ENCODE results near the gene IQGAP2.
A peak's percentile ranks its signal among the peaks of the same experiment; 100 is the strongest.

Gene IQGAP2

GRCh38 chr5:76692651-76693050 lies 289.6 kb downstream of the IQGAP2 start:
- no peak for DNase-seq

DNA sequence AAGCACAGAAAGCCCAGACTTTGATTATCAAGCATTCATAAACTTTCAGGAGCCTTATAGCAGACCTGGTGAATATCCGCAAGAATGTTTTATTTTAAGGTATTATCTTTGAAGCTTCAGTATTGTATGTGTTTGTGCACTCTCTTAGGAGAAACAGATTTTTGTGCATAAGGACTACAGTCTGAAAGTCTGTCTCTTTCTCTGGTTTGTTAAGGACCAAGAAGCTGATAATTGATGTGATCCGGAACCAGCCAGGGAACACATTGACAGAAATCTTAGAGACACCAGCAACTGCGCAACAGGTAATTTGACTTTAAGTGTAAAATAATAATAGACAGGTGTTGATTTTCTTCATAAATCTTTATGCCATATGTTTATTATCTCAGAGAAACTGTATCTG lies 290.1 kb downstream of the IQGAP2 start:
- no peak for DNase-seq

DNA sequence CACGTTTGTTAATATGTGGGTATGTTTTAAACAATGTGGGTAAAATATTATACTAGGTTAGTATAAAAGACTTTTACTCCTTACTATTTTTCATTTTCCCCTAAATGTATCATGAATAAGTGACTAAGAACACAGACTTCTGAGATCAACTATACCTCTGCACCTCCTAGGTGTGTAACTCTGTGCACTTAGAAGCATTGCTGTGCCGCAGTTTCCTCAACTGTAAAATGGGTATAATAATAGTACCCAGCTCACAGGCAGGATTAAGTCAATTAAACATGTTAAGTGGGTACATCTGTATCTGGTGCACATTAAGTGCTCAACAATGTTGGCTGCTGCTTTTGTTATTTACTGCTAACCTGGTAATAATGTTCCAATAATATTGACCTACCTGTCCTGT lies 291.2 kb downstream of the IQGAP2 start:
- DNase-seq: no peak

DNA sequence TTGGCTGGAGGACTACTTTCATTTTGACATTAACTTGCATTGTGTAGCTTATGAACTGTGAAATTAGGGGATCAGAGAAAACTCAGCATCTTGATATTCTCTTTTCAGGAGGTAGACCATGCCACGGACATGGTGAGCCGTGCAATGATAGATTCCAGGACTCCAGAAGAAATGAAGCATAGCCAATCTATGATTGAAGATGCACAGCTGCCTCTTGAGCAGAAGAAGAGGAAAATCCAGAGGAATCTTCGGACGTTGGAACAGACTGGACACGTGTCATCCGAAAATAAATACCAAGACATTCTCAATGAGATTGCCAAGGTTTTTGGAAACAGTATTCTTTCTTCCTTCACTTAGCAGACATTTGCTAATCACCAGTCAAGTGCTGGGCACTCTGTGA lies 292.3 kb downstream of the IQGAP2 start:
- DNase-seq: no peak

GRCh38 chr5:76696251-76696650 lies 293.2 kb downstream of the IQGAP2 start:
- DNase-seq: no peak

DNA sequence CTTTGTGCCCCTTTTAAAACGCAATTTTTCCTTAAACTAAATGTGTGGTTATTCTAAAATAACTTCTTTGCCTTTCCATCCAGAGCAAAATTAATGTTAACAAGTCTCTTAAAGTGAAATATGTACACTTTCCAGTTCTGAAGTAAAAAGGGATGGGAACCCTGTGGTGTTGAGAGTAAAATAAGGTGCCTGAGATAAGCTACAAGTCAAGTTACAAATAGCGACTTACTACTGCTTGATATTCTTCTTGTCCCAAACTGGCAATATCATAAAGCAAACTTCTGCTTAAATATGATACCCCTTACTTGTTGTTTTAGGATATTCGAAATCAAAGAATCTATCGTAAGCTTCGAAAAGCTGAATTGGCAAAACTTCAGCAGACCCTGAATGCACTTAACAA lies 294.6 kb downstream of the IQGAP2 start:
- no peak for DNase-seq

GRCh38 chr5:76700571-76700970 lies 297.5 kb downstream of the IQGAP2 start:
- DNase-seq: no peak

DNA sequence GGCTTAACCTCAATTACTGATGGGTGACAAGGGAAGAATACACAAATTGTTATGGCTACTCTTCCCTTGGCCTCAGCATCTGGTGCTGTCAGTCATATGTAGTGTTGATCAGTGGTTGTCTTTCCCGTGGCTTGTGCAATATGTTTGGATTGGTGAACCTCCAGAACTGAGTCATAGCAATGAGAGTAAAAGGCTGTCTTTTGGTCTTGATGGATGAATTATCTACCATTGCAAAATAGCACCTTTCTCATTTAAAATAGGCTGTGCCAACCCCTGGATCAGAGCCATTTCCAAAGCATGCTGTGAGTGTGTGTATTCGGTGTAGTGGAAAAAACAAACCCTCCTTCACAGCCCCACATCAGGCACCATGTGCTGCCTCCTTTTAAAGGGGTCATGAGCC lies 298.2 kb downstream of the IQGAP2 start:
- no peak for DNase-seq

- no peak for DNase-seq
Measured at GRCh38 chr5:76703707-76704106, 300.6 kb downstream of the IQGAP2 start.

DNA sequence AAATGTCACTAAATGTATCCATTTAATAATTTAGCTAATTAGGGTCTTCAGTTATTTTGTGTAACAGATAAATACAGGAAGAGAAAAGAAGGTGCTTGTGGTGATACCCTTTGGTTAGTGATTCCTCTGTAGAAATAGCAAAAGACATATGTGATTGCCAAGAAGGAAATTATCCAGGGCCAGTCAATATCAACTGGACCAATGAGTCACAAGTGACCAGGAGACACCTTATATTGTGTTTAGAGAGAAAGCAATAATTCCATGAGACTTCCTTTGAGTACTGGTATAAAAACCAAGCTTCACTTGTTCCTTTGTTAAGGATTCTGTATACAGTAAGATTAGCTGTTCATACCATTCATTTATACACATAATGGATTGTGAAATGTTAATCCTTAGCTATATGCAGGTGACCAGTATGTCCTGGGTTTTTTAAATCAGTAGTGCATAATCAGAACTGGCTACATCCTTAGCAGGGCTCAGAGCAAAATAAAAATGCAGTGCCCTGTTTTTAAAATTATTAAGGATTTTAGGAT lies 301.1 kb downstream of the IQGAP2 start:
- no peak for DNase-seq

DNA sequence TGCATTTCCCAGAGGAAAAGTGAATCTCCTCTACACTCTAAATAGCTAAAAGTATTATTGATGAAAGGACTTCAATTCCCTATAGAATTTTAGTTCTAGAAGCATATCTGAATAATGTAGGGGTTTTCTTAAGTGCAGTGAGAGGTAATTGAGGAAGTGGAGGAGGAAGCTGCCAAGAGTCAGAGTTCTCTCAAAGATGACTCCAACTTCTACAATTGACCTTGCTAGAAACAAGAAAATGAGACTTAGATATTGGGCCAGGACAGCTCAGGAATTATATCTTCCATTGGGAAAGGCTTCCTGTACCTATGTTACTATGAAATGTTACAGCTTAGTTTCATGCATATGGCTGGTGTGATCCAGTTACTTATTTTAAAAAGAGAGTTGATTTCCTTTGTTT lies 302.5 kb downstream of the IQGAP2 start:
- DNase-seq: no peak

DNA sequence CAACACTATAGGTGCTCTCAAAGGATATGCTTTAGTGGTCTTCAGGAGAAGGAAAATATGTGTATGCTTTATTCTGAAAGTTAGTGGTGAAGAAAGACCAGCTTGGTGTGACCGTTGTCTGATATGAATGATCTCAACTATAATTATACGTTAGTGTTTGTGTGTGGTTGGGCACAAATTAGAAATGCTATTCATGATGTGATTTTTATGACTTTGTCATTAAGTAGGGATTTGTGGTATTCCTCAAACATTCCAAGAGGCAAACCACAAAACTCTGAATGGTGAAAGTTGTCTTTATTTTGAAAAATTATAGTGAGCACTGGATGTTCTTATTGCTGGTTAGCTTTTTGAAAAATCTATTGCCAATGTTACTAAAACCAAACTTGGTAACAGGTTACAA lies 306.7 kb downstream of the IQGAP2 start:
- DNase-seq: no peak

DNA sequence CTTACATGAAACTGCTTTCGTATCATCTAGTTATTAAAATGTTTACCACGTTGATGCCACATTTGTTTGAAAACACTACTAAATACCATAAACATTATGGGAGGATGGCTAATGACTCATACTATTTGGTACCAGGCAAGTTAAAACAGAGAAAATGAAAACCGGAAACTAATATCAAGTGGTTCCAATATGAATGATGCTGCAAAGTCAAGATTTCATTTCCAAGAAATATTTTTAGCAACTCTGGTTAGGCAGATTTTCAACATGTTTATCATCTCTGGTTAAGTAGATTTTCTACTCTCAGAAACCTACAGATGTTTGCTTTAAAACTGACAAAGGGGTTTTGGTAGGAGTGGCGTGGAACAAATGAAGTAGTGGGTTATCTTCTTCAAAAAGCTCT lies 307.9 kb downstream of the IQGAP2 start:
- DNase-seq: no peak

GRCh38 chr5:76714751-76715485 lies 311.8 kb downstream of the IQGAP2 start:
- peak; percentile 55 for DNase-seq

DNA sequence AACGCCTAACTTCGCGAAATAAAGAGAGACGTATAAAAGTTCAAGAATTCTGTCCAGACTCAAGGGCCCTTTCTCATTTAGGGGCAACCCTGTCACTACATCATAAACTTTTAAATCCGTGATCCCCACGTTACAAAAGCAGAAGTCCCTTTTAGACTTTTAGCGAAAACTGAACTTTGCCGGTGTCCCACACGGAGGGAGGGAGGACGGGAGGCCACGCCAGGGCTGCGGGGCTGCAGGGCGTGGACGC lies 312.3 kb downstream of the IQGAP2 start:
- DNase-seq: no peak

- peak; percentile 56 for DNase-seq
Measured at GRCh38 chr5:76715736-76716455, 312.8 kb downstream of the IQGAP2 start, which contains the start of gene F2R. Gene F2R, plus strand, starts transcription at chr5:76716126. Its CDS starts 182 bp downstream, at chr5:76716308.

DNA sequence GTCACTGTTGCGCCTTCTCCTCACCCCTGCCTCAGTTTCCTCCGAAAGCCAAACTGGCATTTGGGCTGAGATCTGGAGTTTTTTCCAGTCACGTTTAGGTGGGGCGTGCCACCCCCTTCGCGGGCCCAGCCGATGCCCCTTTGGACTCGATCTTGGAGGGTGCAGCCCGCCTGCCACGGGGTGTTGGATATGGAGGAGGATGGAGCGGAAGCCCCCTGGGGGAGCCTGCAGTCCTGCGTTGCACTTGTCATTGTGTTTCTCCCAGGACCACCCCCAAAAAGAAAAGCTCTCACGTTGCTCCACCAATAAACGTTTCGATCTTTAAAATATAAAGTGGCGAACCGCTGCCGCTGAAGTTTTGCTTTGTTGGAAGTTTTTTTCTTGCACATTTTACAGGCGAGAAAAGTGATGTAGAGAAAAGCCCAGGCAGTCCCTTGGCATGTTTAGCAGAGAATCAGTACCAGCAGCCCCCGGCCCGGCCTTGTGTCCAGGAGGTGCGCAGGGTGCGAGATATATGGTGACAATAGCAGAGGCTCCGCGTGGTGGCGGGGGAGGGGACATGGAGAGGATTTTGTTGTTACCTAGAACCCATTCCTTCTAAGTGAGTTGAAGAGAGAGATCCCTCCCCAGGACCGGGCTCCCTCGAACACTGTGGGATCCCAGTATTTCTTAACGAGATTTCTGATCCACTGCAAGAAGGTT lies 313.5 kb downstream of the IQGAP2 start:
- DNase-seq: no peak

- no peak for DNase-seq
Measured at GRCh38 chr5:76717222-76718083, 314.4 kb downstream of the IQGAP2 start.

DNA sequence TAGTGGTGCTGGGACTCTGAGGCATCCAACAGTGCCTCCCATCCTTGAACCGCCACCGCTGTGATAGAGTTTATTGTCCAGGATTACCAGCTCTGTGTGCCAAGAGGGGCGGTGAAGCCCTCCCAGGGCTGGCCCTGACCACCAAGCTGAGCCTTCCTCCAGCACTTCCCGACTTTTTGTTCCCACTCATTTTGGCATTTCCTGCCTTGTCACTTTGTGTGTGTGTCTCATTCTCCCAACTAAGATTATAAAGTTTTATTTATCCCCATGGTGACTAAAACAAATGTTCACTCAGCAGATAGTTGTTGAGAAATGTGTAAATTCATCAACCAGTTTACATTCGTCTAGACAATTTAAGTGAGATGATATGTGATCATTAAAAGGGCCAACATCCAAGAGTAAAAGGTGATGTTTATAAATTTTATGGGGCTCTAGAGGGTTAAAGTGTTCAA lies 315.3 kb downstream of the IQGAP2 start:
- DNase-seq: no peak

- no peak for DNase-seq
Measured at GRCh38 chr5:76718880-76719279, 315.8 kb downstream of the IQGAP2 start.

GRCh38 chr5:76720988-76721569 lies 318.0 kb downstream of the IQGAP2 start:
- DNase-seq: no peak

DNA sequence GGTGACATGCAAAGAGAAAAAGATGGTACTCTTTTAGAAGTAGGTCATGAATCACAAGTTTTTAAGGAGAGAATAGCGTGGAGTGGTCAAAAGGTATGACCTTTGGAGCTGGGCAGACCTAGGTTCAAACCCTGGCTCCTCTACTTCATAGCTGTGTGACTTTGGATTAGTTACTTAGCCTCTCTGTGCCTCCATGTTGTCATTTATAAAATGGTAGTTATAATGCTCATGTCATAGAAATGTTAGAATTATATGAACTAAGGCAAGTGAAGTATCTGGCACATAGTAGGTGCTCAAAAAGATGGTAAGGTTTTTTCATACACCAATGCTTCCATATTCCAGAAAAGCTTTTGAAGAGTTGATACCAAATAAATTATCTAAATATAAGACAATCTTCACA lies 320.2 kb downstream of the IQGAP2 start:
- DNase-seq: no peak

GRCh38 chr5:76723906-76724305 lies 320.8 kb downstream of the IQGAP2 start:
- DNase-seq: no peak
